ENCODE results near the gene KRT4.

- TF ChIP-seq POLR2A (IDR thresholded peaks at IDR 0.05; ENCODE audit: low read length) (no peak), GATA1 (IDR thresholded peaks at IDR 0.05; ENCODE audit: low read depth, low read length) (no peak)
Measured at GRCh38 chr12:52839436-52840105, 25.7 kb upstream of the KRT4 start.

All from erythroblast (primary cell).